ENCODE results near the gene S100P.
A peak's percentile ranks its signal among the peaks of the same experiment; 100 is the strongest.

S100P gene

DNA sequence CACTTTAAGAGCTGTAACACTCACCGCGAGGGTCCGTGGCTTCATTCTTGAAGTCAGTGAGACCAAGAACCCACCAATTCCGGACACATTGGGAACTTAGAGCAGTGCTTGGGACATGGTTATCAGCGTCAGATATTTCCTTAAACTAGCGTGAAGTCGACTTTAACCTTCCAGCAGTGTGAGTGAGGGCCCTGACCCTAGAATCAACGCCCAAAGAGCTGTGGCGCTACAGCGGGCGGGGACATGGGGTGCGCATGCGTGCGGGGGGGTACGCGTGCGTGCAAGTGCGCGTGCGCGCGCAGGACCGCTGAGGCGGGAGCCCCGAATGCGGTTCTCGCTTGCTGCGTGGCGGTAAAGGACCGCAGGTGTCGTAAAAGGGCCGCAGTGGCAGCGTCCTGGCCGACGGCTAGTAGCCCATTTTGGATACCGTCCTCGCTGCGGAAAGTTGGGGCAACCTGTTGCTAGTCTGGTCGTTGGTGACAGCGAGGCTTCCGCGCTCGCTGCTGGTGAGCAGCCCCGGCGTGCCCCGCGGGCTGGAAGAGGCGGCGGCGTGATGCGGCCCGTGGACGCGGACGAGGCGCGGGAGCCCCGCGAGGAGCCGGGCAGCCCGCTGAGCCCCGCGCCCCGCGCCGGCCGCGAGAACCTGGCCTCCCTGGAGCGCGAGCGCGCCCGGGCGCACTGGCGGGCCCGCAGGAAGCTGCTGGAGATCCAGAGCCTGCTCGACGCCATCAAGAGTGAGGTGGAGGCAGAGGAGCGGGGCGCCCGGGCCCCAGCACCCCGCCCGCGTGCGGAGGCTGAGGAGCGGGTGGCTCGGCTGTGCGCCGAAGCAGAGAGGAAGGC, 19.8 kb upstream of the S100P start:
- peak; percentile 90 for DNase-seq

DNA sequence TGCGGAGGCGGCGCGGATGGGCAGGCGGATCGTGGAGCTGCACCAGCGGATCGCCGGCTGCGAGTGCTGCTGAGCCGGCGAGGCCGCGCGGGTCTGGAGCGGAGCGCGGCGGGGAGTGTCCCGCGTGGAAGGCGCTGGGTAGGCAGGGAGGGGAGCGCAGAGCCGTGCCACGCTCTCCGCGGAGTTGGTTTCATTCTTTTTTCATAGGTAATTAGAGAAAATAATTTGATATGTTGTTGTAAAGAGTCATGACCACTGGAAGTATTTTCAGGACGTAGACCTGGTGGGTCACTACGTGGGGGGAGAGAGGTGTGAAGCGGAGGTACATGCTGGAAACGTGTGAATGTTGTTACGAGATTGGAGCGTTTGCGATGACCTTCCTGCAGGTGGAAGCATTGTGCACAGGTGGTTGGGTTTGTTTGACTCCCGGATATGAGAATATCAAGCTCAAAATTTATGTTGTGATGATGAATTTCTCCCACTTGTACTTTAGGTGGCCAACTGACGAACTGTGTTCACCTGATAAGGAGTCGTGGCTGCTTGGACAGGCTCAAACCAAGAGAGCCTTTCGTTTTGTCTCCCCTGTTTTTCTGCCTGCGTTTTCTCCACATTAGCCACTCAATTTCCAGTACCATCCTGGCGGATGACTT, 19.1 kb upstream of the S100P start:
- DNase-seq, result no peak

DNA sequence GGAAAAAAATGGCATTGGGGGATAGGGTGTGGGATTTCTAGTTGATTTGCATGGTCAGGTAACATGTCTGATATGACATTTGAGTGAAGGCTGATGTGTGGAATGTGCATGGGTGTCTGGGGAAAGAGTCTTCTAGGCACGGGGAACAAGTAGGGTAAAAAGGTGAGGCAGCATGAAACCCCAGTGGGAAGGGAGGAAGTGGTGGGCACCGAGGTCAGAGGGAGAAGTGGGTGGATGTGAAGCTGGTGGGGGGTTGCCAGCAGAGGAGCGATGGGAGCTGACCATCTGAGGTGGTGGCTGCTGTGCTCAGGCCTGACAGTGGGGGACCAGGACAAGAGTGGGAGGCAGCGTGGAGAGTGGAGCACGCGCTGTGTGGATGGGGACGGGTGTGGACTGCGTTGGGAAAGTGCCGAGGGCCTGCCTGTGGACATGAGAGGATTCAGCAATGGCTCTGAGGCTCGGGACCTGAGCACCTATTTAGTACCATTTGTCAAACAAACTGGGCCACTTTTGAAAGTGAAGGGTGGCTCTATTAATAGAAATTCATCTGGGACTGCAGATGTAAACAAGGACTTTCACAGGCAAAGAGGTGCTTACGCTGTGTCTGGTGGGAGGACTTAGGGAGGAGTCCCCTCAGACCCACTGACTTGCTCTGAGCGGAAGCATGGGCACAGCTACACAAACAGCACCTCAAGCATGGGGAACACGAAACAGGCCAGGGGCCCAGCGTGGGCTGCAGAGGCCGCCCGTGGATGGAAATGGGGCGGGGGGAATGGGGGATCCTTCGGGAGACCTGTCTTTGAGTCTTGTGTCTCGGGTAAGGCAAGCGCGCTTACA, 16.7 kb upstream of the S100P start:
- DNase-seq, result no peak

DNA sequence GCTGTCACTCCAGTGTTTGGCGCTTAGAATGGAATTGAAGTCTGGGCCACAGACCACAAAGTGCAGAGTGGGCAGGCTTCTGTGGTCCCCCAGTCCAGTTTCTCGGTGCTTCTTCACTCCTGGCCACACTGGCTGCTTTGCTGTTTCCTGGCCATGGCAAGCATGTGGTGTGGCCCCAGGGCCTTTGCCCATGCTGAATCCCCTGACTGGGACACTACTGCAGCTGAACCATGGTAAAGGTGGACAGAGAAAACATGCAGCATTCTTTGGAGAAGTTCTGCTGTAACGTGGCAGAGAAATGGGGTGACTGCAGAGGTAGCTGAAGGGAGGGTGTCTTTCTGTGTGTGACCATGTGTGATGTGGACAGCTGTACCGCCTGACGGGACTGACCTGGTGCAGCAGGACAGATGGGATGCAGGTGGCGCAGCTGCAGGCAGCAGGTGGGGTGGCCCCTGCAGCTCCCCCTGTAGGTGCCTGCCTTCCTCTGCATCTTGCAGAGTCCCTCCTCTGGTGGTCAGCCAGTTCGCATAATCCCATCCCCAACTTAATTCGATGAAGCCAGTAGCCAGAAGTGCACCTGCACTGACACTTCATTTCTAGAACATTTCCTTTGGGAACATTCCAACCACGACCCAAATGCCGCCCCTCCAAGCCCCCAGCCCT, 13.2 kb upstream of the S100P start:
- no peak for DNase-seq

DNA sequence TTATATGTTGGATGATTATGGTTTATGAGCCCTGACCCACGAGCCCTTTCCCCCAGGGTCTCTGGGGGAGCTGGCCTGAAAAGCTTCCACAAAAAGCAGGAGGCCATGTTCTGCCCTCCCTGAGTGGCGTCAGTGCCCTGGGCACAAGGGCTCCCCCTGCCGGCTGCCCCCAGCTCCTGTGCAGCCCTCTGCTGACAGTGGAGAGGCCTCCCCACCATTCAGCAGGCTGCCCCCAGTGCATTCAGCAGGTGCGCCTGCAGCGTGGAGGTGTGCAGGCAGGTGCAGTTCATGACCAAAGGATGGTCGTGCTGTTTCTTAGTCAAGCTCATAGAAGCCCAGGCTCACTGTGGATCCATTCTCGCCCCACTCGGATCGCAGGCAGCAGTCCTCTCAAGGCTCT, 12.5 kb upstream of the S100P start:
- DNase-seq, result no peak

DNA sequence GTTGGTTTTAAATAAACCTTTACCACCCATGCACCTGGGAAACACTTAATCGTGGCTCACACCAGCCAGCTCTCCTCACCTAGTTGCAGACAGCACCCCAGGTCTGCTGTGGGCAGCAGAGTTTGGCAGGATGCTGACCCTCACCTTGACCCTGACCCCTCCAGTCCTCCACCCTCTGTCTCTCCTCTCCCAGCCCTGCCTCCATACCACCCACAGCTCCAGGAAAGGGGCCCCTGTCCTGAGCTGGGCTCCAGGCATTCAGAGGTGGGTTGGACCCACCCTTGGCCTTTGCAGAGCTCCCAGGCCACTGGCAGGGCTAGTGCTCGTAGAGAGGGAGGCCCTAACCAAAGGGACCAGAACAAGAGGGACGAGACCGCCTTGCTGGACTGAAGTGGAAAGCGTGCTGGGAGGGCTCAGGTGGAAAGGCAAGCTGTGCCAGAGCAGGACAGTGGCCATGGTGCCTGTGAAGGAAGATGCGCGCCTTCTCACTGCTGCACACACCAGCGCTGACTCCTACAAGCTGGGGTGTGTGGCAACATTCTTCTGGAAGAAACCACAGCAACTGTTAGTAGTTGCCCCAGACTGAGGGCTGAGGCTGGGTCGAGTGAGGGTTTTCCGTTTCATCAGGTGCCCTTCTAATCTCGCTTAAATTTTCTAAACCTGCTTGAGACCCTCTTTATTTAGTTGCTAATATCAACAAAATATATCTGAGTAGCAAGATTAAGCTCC, 10.7 kb upstream of the S100P start:
- no peak for DNase-seq

DNA sequence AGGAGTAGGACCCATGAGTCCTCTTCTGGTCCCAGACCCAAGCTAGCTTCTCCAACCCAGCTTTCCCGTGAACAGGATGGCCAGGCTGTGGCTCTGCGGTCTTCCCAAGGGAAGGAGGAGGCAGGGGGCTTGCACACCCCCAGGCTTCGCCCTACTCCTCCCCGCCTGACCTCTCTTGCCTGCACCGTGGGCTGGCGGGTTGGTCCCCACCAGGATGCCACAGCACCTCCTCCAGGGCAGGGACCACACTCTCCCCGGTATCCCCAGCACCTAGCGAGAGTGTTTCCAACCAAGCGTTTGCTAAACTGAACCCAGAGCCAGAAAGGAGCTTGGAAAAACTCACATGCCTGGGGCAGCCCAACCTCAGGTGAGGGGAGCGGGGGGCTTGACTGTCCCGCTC, 9.0 kb upstream of the S100P start:
- no peak for DNase-seq

DNA sequence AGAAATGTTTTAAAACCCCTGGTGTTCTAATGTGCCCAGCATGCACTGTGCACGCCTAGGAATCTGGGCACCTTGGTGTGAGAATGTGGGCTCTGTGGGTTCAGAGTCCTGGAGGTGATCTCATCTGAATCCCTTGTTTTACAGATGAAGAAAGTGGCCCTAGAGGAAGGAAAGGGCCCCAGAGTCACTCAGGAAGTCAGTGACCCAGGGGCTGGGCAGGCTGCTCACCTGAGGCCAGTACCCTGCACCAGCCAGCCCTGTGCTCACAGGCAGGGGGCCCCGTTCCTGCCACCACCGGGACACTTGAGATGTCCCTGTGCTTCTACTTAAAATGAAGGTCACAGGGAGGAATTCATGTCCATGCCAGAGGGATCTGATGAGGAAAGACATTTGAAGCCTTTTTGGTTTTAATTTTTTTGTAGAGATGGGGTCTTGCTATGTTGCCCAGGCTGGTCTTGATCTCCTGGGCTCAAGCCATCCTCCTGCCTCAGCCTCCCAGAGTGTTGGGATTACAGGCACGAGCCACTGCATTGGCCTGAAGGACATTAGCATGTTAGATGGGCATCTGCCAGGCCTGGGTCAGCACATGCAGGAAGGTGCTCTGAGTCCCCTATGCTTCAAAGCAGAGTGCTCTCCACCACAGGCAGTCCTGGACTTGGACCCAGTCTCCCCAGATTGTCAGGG, 7.4 kb upstream of the S100P start:
- DNase-seq, result no peak

DNA sequence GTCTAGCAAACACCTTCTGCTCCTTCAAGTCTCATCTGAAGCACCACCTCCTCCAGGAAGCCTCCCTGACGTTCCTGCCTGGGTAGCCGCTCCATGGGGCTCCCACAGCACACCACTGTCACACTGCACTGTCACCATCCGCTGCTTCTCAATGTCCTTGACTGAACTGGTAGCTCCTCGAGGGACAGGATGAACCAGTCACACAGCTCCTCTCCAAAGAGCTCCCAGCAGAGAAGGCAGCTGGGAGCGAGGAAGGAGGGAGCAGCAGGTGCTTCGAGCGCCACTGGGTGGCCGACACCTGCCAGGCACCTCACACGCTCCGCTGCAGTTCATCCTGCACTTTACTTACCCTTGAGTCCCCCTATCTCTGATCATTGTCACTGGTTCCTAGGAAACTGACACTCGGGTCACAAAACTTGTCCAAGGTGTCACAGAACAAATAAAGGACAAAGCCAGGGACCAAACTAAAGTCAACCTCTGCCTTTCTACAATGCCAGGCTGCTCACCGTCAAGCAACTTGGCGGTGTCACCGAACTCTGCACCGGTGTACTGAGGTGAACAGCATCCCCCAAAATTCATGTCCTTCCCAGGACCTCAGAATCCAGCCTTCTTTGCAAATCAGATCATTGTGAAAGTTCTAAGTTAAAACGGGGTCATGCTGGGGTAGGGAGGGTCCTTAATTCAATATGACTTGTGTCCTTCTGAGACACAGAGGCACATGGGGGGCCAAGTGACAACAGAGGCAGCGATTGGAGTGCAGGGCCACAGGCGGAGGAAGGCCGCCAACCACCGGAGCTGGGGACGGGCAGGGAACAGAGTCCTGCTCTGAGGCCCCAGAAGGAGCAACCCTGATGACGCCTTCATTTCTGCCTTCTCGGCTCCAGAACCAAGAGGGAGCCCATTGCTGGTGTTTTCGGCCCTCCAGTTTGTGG, 5.5 kb upstream of the S100P start:
- no peak for DNase-seq

DNA sequence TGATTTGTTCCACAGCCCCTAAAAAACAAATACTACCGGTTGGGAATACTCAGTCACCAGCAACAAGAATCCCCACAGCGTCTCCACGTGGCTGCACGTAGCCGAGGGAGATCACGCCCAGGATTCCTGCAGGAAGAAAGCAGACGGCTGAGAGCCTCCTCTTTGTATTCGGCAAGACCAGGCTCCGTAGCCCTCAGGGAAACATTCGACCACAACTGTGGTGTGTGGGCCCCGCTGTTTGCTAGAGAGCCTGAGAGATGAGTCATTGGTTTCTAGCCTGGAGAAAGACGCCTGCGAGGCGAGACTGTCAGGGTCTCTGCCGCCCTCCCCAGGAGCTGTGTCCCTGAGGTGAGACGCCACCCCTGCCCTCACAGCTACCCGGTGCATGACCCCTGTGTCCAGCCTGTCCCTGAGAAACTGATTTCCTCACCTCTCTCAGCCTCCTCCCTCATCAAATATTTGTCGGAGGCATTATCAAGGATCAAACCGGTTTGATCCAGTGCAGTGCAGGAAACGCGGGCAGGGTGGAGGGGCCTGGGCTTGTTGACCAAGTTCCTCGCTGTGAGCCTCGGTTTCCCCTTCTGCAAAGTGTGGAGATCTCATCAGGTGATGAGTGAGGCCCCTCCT, 4.7 kb upstream of the S100P start:
- DNase-seq, result peak; percentile 4

DNA sequence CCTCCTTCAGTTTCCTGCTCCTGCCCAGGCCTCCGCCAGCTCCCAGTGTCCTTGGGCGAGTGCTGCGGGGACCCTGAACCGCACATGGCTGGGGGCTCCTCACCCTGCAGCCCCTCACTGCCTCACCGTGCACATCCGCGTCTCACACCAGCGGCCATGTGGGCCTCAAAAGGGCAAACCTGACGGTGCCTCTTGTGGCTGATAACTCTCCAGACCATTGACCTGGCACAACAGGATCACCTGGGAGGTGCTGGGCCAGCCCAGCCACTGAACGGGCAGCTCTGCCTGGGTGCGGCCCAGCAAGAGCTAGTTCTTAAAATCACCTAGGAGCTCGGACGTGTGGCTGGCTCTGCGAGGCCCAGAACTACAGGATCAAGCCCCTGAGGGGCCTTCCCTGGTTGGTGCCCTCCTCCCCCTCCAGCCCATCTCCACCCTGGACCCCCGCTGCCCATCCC, 4.1 kb upstream of the S100P start:
- no peak for DNase-seq

DNA sequence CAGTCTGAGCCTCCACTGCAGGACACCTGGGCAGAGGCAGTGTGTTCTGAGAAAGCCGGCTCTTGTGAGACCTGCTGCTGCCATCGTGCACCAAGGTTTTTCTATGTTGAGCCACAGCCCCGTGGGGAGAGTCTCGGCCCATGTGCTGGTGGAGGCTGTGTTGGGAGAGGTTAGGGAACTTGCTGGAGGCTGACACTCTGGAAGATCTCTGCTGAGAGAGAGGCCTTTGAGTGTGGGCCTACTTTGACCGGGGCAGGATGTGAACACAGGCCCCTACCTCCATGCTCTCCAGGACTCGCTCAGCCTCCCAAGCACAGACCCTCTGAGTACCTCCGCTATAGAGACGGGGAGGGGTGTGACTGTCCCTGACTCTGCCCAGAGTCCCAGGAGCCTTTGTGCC, 1.3 kb upstream of the S100P start:
- no peak for DNase-seq

DNA sequence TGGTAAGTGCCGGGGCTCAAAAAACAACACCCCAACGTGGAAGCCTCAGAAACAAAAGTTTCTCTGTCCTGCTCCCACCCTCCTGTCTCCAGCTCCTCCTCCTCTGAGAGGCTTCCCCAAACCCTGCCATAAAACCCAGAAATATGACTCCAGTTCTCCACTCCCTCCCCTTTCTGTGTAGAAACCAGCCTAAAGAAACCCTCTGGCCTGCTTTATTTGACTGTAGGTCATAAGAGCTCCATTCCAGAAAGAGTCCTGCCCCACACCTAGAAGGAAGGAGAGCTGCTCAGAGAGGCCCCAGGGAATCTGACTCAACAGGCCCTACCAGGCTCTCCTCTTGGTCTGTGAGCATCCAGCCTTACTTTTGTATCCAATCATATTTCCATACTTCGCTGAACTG, 872 bp upstream of the S100P start:
- DNase-seq, result no peak

DNA sequence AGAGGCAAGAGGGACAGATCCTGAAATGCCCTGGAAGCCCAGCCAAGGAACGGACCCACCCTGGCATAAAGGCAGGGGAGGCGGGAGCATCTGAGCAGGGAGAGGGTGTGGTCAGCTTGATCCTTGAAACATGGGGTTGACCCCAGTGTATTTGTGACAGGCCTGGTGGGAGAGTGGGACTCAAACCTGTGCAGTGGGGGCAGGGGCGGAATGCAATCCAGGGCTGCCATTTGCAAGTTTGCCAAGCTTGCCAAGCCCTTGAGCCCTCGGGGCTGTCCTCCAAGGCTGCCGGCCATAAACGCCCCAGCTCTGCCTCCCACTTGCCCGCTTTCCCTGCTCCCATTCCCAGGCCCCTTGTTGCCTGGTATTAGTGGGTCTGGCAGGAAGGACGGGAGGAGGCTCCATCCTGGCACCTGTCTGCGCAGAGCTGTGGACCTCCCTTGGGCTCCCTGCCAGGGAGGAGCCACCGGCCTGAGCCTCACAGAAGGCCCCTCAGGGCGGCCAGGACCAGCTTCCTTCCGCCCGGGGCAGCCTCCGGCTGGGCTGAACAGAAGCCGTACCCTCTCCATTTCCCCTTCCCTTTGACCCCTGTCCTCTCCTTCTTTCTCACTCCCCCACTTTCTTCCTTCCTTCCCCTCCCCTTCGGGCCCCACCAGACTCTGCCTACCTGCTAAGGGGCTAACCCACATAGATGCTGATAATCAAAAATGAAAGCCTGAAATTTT, 661 bp downstream of the S100P start:
- no peak for DNase-seq

DNA sequence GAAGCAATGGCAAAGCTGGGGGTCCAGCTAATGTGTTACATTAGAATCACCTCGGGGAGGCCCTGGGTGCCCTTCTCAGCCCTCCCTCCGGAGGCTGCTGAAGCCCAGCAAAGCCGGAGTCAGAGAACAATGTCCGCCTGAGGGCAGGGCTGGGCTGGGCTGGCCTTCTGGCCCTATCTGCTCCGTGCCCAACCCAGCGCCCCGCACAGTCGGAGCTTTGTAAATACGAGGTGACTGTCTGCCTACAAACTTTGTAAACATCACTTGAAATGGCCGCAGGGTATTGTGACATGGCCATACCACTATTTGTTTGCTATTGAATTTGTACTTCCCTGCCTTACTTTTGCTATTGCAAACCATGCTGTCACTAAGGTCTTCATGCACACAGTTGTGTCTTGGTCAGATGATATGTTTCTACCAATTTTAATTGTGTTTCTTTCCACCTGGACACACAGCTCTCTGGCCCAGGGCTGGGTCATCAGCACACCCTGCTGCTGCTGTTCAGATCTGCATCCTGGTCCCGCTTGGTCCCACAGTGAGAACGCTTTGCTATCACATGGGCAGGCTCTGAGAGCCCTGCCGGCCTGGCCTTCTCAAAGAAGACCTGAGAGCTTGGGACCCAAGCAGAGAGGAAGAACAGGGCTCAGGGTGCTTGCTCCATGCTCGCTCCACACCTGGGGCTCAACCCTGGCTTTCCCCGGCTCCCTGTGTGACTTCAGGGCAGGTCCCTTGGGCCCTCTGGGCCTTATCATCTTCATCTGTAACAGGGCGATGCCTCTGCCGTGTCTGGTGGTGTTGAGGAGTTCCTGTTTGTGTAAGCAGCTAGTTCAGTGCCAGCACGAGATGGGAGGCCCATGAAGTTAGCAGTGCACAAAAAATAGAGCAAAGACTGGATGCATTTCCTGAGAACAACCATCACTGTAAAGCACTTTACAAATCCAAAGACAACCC, 2.3 kb downstream of the S100P start:
- DNase-seq, result no peak

DNA sequence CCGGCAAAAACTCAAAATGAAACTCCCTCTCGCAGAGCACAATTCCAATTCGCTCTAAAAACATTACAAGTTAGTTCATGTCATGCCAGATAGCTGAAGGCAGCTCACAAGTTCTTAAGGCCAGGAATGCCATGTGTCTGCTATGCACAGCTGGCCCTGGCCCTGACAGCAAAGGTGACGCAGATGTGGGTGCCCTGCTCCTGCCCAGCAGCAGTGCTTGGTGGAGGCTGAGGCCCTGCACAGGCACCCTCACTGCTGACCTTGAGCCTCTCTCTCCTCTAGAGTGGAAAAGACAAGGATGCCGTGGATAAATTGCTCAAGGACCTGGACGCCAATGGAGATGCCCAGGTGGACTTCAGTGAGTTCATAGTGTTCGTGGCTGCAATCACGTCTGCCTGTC, 2.9 kb downstream of the S100P start:
- DNase-seq, result no peak

DNA sequence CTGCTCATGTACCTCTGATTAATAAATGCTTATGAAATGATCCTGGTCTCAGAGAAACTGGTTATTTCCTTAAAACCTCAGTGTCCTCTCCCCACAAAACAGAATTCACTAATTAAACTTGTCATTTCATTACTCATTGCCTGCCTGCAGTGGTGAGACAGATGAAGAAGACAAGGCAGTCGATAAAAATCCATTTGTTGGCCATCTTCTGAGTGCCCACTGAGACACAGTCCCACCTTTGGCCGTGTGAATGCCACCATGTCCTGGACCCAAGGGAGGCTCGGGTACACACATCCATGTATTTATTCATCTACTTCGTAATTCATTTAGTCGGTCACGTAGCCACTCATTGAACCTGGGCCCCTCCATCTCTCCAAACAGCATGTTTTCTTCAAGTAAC, 3.5 kb downstream of the S100P start:
- DNase-seq, result no peak

DNA sequence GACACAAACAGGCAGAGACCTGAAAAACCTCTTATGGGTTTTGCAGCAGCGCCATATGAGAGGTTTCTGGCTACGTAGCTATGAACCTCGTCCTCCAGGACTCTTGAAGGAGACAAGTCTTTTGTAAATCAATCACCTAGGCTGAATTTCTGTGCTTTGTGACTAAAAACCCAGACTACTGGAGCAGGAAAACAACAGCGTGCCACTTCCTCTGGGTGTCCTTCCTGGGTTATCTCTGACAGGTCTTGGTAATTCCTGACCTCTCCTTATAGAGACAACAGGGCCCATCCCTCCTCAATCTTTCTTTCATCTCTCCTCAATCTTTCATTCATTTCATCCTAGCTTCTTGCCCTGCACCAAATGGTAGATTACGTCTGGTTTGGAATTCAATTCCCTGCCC, 5.7 kb downstream of the S100P start:
- DNase-seq, result no peak
